Muscle of leg (tissue), 11 donors: ENCODE data around the gene KCND3. TPM values are rescaled to one million over a fixed set of nuclear protein-coding genes. Genes with fewer than 3 reads are reported as not detected.

ENCODE experiments used
- DNase-seq: peaks from one replicate; pipeline ENCODE4 v3.0.0; 2013
- H3K27ac ChIP-seq: one replicate; pipeline ENCODE4 v1.5.1; 2013; ENCODE audit warnings: mild to moderate bottlenecking, low read length, control low read depth
- H3K27me3 ChIP-seq: one replicate; pipeline ENCODE4 v1.6.1; 2013; ENCODE audit warnings: low read length; ENCODE audit not compliant: control insufficient read depth, insufficient read depth
- H3K36me3 ChIP-seq: one replicate; pipeline ENCODE4 v1.6.1; 2013; ENCODE audit warnings: low read length; ENCODE audit not compliant: control insufficient read depth, insufficient read depth
- H3K4me1 ChIP-seq: one replicate; pipeline ENCODE4 v1.6.1; 2013; ENCODE audit warnings: low read length; ENCODE audit not compliant: control insufficient read depth, insufficient read depth
- H3K4me3 ChIP-seq: one replicate; pipeline ENCODE4 v1.5.1; 2013; ENCODE audit warnings: low read length, control low read depth
- H3K9me3 ChIP-seq: replicated peaks from 2 replicates; pipeline ENCODE4 v1.6.1; 2013; ENCODE audit warnings: low read depth, low read length; ENCODE audit not compliant: control insufficient read depth
- WGBS: methylation state at CpG from one replicate; pipeline ENCODE4 v1.1.5; 2013; ENCODE audit warnings: missing lambda C conversion rate; ENCODE audit not compliant: insufficient coverage; 5-methylcytosine and 5-hydroxymethylcytosine counted together
- polyA plus RNA-seq, 8 donors: library from polyadenylated mRNA; unstranded; fragments of 120-200 nt; gene quantifications; one replicate each; pipeline versions ENCODE4 v1.2.1 to v1.2.3, GENCODE V29; 2013; ENCODE audit warnings: inconsistent platforms in 1 of 8, low replicate concordance in 1 of 8; ENCODE audit not compliant: insufficient read length in 8 of 8, insufficient read depth in 1 of 8
- total RNA-seq: library from RNA; stranded (reverse); fragments of 120-200 nt; gene quantifications from one replicate; pipeline ENCODE4 v1.2.4, GENCODE V29; 2013

The KCND3 gene
- total and polyA plus RNA-seq, 9 donors, result 0.84 to 1.9 (median 1.5) TPM

- Histone ChIP-seq H3K9me3 (no peaks in the 10 kb centered on the region), H3K27ac (peak overlapping the region; percentile 97), H3K4me1 (peaks cover 84% of the 10 kb centered on the region), H3K27me3 (peaks cover 9% of the 10 kb centered on the region), H3K36me3 (peaks cover 18% of the 10 kb centered on the region), H3K4me3 (peak overlapping the region; percentile 89)
- peak; percentile 82 for DNase-seq
- 38% methylated on average over 4 of the region's 4 CpGs for WGBS
Observed at GRCh38 chr1:111736548-111737215, 252.8 kb downstream of the KCND3 start.

DNA sequence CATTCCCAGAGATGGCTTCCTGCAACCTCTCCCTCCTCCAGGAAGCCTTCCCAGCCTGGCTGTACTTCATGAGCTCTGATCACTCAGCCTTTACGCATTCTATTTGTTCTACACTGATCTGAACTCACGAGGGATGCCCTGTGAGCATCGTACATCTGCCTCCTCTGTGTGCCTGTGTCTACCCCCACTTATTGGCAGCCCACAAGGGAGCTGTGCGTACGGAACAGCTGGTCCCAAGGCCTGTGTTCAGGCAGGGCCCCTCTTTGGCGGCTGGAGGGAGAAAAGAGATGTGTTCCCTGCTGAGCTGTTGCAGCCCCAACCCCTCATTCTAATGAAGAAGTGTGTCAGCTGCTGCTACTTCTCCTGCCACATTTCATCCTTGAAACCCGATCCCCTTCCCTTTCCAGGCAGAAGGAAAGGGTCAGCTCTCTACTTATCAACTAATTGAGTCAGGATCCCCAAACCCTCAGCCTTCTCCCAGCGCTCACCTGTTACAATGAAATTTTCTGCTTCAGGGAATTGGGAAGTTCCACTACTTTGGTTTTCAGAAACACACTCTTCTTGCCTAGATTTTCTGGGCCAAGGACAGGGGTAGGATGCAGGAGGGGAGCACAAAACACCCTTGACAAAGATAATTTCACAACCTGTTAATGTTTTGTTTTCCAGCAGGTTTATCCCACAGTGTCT is 253.5 kb downstream of the KCND3 start:
- 42% methylated on average over 4 of the region's 8 CpGs for WGBS
- H3K4me3 ChIP-seq, result no peak overlapping the region
- H3K27ac ChIP-seq, result peak overlapping the region; percentile 97
- H3K27me3 ChIP-seq, result peaks cover 4% of the 10 kb centered on the region
- peak; percentile 79 for DNase-seq
- H3K36me3 ChIP-seq, result peaks cover 18% of the 10 kb centered on the region
- H3K4me1 ChIP-seq, result peaks cover 84% of the 10 kb centered on the region
- no peaks in the 10 kb centered on the region for H3K9me3 ChIP-seq

DNA sequence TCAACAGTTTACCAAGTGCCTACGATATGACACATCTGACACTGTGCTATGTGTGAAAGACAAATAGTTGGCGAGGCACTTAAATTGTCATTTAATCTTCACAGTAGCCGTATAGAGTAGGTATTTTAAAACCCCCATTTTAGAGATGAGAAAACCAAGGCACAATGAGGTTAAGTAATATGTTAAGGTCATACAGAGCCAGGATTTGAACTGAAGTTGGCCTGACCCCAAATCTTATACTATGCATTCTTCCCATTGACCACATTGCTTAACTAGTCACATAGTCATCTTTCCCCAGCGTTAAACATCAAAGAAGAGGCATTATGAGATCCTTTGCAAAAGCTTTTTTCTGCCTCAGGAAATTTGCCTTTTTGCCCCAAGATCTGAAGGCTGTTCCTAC is 254.1 kb downstream of the KCND3 start:
- peak overlapping the region; percentile 97 for H3K27ac ChIP-seq

DNA sequence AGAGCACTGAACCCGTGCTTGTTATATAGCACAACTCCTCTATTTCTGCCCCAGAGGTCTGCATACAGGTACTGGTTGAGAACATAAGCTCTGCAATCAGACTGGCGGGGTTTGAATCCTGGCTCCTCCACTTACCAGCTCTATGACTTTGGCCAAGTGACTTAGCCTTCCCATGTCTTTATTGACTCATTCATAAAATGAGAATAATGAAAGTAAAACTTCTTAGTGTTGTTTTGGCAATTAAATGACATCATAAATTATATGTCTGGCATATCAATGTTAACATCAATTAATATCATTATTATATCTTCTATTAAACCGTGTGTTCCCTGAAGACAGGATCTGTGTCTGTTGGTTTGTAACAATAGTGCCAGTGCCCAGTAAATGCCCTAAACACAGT is 254.6 kb downstream of the KCND3 start:
- no peak for DNase-seq
- WGBS, result no CpG with 5 or more reads among the region's 3 CpGs
- Histone ChIP-seq H3K36me3 (peaks cover 18% of the 10 kb centered on the region), H3K27me3 (peaks cover 2% of the 10 kb centered on the region), H3K4me3 (no peak overlapping the region), H3K27ac (peak overlapping the region; percentile 88), H3K4me1 (peaks cover 87% of the 10 kb centered on the region), H3K9me3 (no peaks in the 10 kb centered on the region)

More for the DNA sequence above, 254.1 kb downstream of the KCND3 start:
- DNase-seq, result no peak
- WGBS, result 79% methylated on average over 1 of the region's 4 CpGs
- peaks cover 85% of the 10 kb centered on the region for H3K4me1 ChIP-seq
- no peak overlapping the region for H3K4me3 ChIP-seq
- peaks cover 18% of the 10 kb centered on the region for H3K36me3 ChIP-seq
- H3K9me3 ChIP-seq, result no peaks in the 10 kb centered on the region
- H3K27me3 ChIP-seq, result peaks cover 2% of the 10 kb centered on the region

GRCh38 chr1:111734426-111734825 is 255.0 kb downstream of the KCND3 start:
- WGBS, result 84% methylated on average over 3 of the region's 3 CpGs
- Histone ChIP-seq H3K27me3 (peaks cover 2% of the 10 kb centered on the region), H3K4me3 (no peak overlapping the region), H3K36me3 (peaks cover 18% of the 10 kb centered on the region), H3K27ac (peak overlapping the region; percentile 88), H3K9me3 (no peaks in the 10 kb centered on the region), H3K4me1 (peaks cover 87% of the 10 kb centered on the region)
- DNase-seq, result no peak

- Histone ChIP-seq H3K36me3 (peaks cover 18% of the 10 kb centered on the region), H3K4me3 (no peak overlapping the region), H3K9me3 (no peaks in the 10 kb centered on the region), H3K27ac (peak overlapping the region; percentile 88), H3K4me1 (peaks cover 92% of the 10 kb centered on the region), H3K27me3 (peaks cover 2% of the 10 kb centered on the region)
- WGBS, result 53% methylated on average over 2 of the region's 5 CpGs
- no peak for DNase-seq
Observed at GRCh38 chr1:111733992-111734341, 255.5 kb downstream of the KCND3 start.

- Histone ChIP-seq H3K27me3 (no peaks in the 10 kb centered on the region), H3K9me3 (no peaks in the 10 kb centered on the region), H3K27ac (peak overlapping the region; percentile 88), H3K36me3 (peaks cover 18% of the 10 kb centered on the region), H3K4me1 (peaks cover 95% of the 10 kb centered on the region), H3K4me3 (no peak overlapping the region)
- 37% methylated on average over 6 of the region's 9 CpGs for WGBS
- peak; percentile 87 for DNase-seq
Observed at GRCh38 chr1:111733183-111733991, 256.1 kb downstream of the KCND3 start.

GRCh38 chr1:111732718-111733117 is 256.8 kb downstream of the KCND3 start:
- H3K27ac ChIP-seq, result peak overlapping the region; percentile 88
- H3K4me1 ChIP-seq, result peaks cover 95% of the 10 kb centered on the region
- WGBS, result 80% methylated on average over 5 of the region's 7 CpGs

DNA sequence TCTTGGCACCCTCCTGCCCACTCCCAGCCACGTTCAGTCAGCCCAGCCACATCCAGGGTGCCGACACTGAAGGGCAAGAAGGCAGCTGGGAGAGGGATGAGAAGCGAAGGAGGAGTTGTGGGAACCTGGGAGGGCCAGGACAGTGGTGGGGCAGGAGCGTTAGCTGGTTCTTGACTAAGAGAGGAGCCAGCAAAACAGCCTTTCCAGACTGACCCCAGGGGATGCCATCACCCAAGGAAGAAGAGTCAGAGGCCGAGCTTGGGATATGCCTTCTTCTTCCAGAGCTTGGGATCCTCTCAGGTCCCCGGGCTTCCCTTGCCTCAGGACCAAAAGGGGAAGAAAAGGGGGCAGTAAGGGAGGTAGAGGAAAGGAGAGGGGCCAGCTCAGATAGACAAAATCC is 257.5 kb downstream of the KCND3 start:
- Histone ChIP-seq H3K36me3 (peaks cover 24% of the 10 kb centered on the region), H3K27me3 (no peaks in the 10 kb centered on the region), H3K9me3 (no peaks in the 10 kb centered on the region), H3K4me1 (peaks cover 95% of the 10 kb centered on the region), H3K4me3 (no peak overlapping the region), H3K27ac (peak overlapping the region; percentile 88)
- WGBS, result 90% methylated on average over 4 of the region's 6 CpGs
- no peak for DNase-seq

More at GRCh38 chr1:111732718-111733117, 256.8 kb downstream of the KCND3 start:
- H3K36me3 ChIP-seq, result peaks cover 18% of the 10 kb centered on the region
- no peaks in the 10 kb centered on the region for H3K27me3 ChIP-seq
- H3K4me3 ChIP-seq, result no peak overlapping the region
- DNase-seq, result no peak
- no peaks in the 10 kb centered on the region for H3K9me3 ChIP-seq

DNA sequence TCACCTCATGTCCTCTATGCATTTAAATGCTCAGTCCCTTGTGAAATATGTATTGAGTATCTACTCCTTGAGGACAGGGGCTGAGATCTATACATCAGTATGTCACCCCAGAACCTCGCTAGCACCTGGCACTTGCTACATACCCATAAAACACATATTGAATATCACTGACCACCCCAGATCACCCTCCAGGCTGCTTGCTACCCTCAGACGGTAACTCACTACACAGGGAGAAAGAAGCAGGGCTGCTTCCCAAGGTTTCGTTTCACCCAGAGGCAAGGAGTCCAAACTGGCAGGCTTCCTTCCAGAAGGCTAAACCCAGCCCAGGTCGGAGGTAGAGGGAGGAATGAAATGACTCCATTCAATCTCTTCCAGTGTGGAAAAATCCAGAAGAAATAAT is 258.8 kb downstream of the KCND3 start:
- DNase-seq, result no peak
- Histone ChIP-seq H3K36me3 (peaks cover 33% of the 10 kb centered on the region), H3K27ac (peak overlapping the region; percentile 86), H3K27me3 (no peaks in the 10 kb centered on the region), H3K9me3 (no peaks in the 10 kb centered on the region), H3K4me1 (peaks cover 95% of the 10 kb centered on the region), H3K4me3 (no peak overlapping the region)
- no CpG with 5 or more reads among the region's 4 CpGs for WGBS
